Osteocyte (in vitro differentiated cells): ENCODE results near the gene NFASC. TPM values are rescaled to one million over a fixed set of nuclear protein-coding genes. Genes with fewer than 3 reads are reported as not detected.

Source experiments
- DNase-seq: peaks from one replicate; pipeline ENCODE4 v3.0.0; 2021; ENCODE audit warnings: mixed read lengths; ENCODE audit not compliant: unreplicated experiment; ENCODE audit errors: extremely low spot score
- H3K27ac Mint-ChIP-seq: one replicate; pipeline ENCODE4 v1.8.0; 2021; ENCODE audit warnings: mild to moderate bottlenecking, mixed read lengths; ENCODE audit not compliant: unreplicated experiment
- H3K27me3 Mint-ChIP-seq: one replicate; pipeline ENCODE4 v1.8.0; 2021; ENCODE audit warnings: mixed read lengths; ENCODE audit not compliant: unreplicated experiment
- H3K36me3 Mint-ChIP-seq: one replicate; pipeline ENCODE4 v1.8.0; 2021; ENCODE audit warnings: mixed read lengths; ENCODE audit not compliant: unreplicated experiment
- H3K4me1 Mint-ChIP-seq: one replicate; pipeline ENCODE4 v1.8.0; 2021; ENCODE audit warnings: mixed read lengths; ENCODE audit not compliant: unreplicated experiment
- H3K4me3 Mint-ChIP-seq: one replicate; pipeline ENCODE4 v1.8.0; 2021; ENCODE audit warnings: mild to moderate bottlenecking, moderate library complexity, mixed read lengths; ENCODE audit not compliant: unreplicated experiment
- H3K9me3 Mint-ChIP-seq: one replicate; pipeline ENCODE4 v1.8.0; 2021; ENCODE audit warnings: mixed read lengths; ENCODE audit not compliant: unreplicated experiment
- CTCF ChIP-seq: fragments of 200-600 bp; sonication (generic); IDR thresholded peaks from 2 replicates; pipeline ENCODE4 v1.5.0; 2021; ENCODE audit warnings: antibody characterized with exemption, mild to moderate bottlenecking, moderate library complexity
- total RNA-seq: library from RNA; stranded (reverse); gene quantifications from 2 replicates; pipeline ENCODE4 v1.2.1, GENCODE V29; 2021

The NFASC gene
- total RNA-seq, 1 donor from 2014 or later, result not detected

GRCh38 chr1:205042911-205043806 lies 172.5 kb downstream of the NFASC start, which contains the start of gene CNTN2:
Gene CNTN2 (plus strand): TSS chr1:205043212. CDS start chr1:205053186, 9,974 bp downstream.
- no peak for DNase-seq
- H3K27me3 Mint-ChIP-seq, result peaks cover 45% of the 10 kb centered on the region
- no peak within 1 kb of the TSS for H3K4me3 Mint-ChIP-seq
- no peaks in the 10 kb centered on the region for H3K36me3 Mint-ChIP-seq
- no peak within 1 kb of the TSS for H3K27ac Mint-ChIP-seq
- no peaks in the 10 kb centered on the region for H3K9me3 Mint-ChIP-seq
- TF ChIP-seq CTCF, result no peak
- no peaks in the 10 kb centered on the region for H3K4me1 Mint-ChIP-seq

DNA sequence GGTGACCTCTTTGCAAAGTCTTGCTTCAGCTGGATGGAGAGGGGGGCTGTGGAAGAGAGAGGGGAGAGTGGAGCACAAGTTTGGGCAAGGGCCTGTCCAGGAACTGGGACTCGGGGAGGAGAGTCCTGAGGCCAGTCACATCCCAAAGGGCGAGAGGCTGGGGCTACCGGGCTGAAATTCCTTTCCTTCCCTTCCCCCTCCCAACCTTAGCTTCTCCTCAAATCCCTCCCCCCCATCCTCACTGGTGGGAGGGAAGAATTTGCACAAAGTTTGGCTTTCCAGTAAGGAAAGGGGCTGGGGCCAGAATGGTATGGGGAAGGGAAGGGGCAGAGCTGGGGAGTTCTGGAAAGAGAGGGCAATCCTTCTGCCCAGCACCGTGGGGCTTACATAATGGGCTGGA lies 173.2 kb downstream of the NFASC start:
- no peak for DNase-seq
- Mint-ChIP-seq H3K27me3 (peaks cover 49% of the 10 kb centered on the region), H3K4me1 (no peaks in the 10 kb centered on the region), H3K36me3 (no peaks in the 10 kb centered on the region), H3K4me3 (no peak overlapping the region), H3K9me3 (no peaks in the 10 kb centered on the region), H3K27ac (no peak overlapping the region)
- TF ChIP-seq CTCF, result no peak

DNA sequence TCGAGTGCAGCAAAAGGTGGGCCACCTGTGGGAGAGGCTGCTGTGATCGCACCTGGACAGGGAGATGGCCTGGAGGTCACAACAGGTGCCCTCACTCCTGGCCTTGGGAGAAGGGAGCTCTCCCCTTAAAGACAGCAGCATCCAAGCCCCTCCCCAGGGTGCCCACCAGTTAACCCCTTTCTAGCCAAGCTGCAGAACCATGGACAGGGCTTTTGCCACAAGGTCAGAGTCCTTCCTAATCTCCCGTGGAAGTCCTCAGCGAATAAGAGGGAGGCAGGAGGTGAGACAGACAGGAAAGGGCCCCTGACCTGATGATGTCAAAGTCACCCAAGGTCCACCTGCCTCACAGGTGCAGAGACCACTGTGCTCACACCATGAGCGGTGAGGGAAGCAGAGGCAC lies 174.1 kb downstream of the NFASC start:
- Mint-ChIP-seq H3K27me3 (peaks cover 45% of the 10 kb centered on the region), H3K9me3 (no peaks in the 10 kb centered on the region), H3K4me3 (no peak overlapping the region), H3K36me3 (no peaks in the 10 kb centered on the region), H3K4me1 (no peaks in the 10 kb centered on the region), H3K27ac (no peak overlapping the region)
- no peak for DNase-seq
- TF ChIP-seq CTCF, result no peak

DNA sequence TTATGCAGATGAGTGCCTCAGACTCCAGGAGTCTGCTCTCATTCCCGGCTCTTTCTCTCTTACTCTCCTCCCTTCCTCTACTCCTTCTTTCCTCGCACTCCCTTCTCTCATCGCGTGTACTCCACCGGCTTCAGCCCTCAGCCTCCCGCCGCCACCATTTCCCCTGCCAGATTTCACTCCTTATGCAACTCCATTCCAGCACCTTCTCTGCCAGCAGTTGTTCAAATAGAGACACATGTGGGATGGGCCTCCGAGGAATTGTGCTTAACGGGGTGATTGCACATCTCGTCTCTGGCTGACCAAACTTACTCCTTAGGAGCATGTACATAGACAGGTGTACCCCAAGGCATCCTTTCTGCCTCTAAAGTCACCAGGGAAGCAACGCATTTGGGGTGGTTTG lies 174.5 kb downstream of the NFASC start:
- DNase-seq, result no peak
- no peak for TF ChIP-seq CTCF
- H3K9me3 Mint-ChIP-seq, result no peaks in the 10 kb centered on the region
- peaks cover 45% of the 10 kb centered on the region for H3K27me3 Mint-ChIP-seq
- H3K36me3 Mint-ChIP-seq, result no peaks in the 10 kb centered on the region
- no peaks in the 10 kb centered on the region for H3K4me1 Mint-ChIP-seq
- no peak overlapping the region for H3K27ac Mint-ChIP-seq
- H3K4me3 Mint-ChIP-seq, result no peak overlapping the region

DNA sequence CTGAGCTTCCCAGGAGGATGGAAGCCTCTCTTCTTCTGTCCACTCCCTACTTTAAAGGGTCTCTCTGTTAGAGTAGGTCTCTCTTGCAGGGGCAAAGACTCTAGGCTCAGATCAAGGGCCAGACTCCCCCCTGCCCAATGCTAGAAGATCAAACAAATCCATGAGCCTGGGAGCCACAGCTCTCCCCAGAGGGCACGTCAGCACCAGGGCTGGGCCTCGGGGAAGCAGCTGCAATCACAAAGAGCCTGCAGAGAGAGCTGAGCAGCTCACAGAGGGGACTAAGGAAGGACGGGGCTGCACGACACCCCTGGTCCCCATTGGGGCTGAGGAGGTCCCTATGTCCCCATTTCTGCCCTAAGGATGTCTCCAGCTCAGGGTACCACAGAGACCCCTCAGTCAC lies 176.2 kb downstream of the NFASC start:
- Mint-ChIP-seq H3K27me3 (peaks cover 32% of the 10 kb centered on the region), H3K9me3 (no peaks in the 10 kb centered on the region), H3K4me1 (no peaks in the 10 kb centered on the region), H3K4me3 (no peak overlapping the region), H3K36me3 (no peaks in the 10 kb centered on the region), H3K27ac (no peak overlapping the region)
- no peak for TF ChIP-seq CTCF
- no peak for DNase-seq
